ENCODE data around the gene IL2RG. TPM values are rescaled to one million over a fixed set of nuclear protein-coding genes. Genes with fewer than 3 reads are reported as not detected.

Gene IL2RG
- total and polyA plus RNA-seq, 2 experiments from 2014 or later, result 0.53 TPM; not detected in 1

DNA sequence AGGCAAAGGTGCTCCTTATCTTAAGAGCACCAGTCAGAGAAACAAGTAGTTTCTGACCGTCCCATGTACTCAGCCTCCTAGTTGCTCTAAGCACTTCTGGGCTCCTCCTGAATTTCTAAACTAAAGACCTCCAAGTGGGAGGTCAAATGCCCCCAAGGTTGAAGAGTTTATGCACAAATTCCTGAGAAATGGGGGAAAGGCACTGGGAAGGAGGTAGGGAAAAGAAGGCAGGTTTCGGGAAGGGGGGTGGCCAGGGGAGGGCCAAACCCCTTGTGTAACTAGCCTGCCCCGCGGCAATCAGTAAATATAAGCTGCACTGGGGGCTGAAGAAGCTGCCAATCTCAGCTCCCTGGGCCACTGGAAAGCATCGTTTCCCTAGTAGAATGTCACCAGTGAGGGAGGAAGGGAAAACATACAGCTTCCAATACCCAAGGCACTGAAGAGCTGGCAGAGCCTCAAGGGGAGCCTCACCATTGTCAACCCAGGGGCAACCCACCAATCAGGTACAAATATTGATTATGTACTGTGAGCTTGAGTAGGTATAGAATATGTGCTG lies 12.3 kb downstream of the IL2RG start:
- H3K27ac ChIP-seq, result no peak overlapping the region
- no peaks in the 10 kb centered on the region for H3K9me3 ChIP-seq (ENCODE audit: low read depth)
- no peaks in the 10 kb centered on the region for H3K36me3 ChIP-seq (ENCODE audit: low read depth)
- H3K27me3 ChIP-seq (replicated peaks; ENCODE audit: insufficient read depth), result no peaks in the 10 kb centered on the region
- no peaks in the 10 kb centered on the region for H4K20me1 ChIP-seq (ENCODE audit: insufficient read depth)
- no peaks in the 10 kb centered on the region for H3K9me2 ChIP-seq (ENCODE audit: insufficient read depth)
- 75 to 78% methylated on average over 2 to 5 of the region's 5 CpGs for WGBS, 2 experiments (ENCODE audit: low coverage in 1 of 2, low lambda C conversion rate in 2 of 2, missing lambda C conversion rate in 2 of 2)
- H3F3A ChIP-seq (ENCODE audit: insufficient read depth), result no peaks in the 10 kb centered on the region
- no peak overlapping the region for H3K4me3 ChIP-seq
- H3K79me2 ChIP-seq (ENCODE audit: insufficient read depth), result no peaks in the 10 kb centered on the region
- H3K4me1 ChIP-seq (ENCODE audit: insufficient read depth), result no peaks in the 10 kb centered on the region
- no peak for DNase-seq
- H3K4me2 ChIP-seq (ENCODE audit: unreplicated experiment), result no peak overlapping the region
- in situ Hi-C loops (cut with MboI), result no loop called here
- H2AFZ ChIP-seq, result no peak overlapping the region
- H3K9ac ChIP-seq, result no peak overlapping the region
- TF ChIP-seq EZH2 (IDR thresholded peaks at IDR 0.05; ENCODE audit: insufficient read depth, poor library complexity, severe bottlenecking) (no peak), EZH2phosphoT487 (IDR thresholded peaks at IDR 0.05; ENCODE audit: insufficient read depth, low read depth) (no peak)

DNA sequence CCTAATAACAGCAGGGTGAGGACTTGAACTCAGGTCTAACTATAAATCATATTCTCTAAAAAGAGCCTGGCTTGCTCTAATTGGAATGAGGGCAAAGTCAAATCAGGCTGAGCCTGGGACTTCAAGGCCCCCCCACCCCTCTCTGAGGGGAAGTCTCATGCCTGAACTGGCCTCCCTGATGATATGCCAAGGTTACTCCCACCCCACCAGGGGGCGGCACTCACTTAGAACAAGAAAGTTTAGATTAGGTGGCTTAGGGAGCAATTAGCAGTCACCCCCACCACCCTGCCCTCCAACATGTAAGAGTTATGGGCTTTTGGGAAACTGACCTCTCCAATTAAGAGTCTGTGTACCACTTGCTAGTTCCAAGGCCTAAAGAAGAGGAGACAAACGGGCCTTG lies 13.1 kb downstream of the IL2RG start:
- Histone ChIP-seq H3K9me2 (ENCODE audit: insufficient read depth) (no peaks in the 10 kb centered on the region), H3K79me2 (ENCODE audit: insufficient read depth) (no peaks in the 10 kb centered on the region), H3K9me3 (ENCODE audit: low read depth) (no peaks in the 10 kb centered on the region), H3K27ac (no peak overlapping the region), H3K4me3 (no peak overlapping the region), H3K4me2 (ENCODE audit: unreplicated experiment) (no peak overlapping the region), H4K20me1 (ENCODE audit: insufficient read depth) (no peaks in the 10 kb centered on the region), H2AFZ (no peak overlapping the region), H3K4me1 (ENCODE audit: insufficient read depth) (no peaks in the 10 kb centered on the region), H3K36me3 (ENCODE audit: low read depth) (no peaks in the 10 kb centered on the region), H3F3A (ENCODE audit: insufficient read depth) (no peaks in the 10 kb centered on the region), H3K27me3 (replicated peaks; ENCODE audit: insufficient read depth) (no peaks in the 10 kb centered on the region), H3K9ac (no peak overlapping the region)
- TF ChIP-seq EZH2 (IDR thresholded peaks at IDR 0.05; ENCODE audit: insufficient read depth, poor library complexity, severe bottlenecking) (no peak), EZH2phosphoT487 (IDR thresholded peaks at IDR 0.05; ENCODE audit: insufficient read depth, low read depth) (no peak)
- WGBS, 2 experiments (ENCODE audit: low coverage in 1 of 2, low lambda C conversion rate in 2 of 2, missing lambda C conversion rate in 2 of 2), result 0 to 17% methylated on average over 1 to 2 of the region's 2 CpGs
- in situ Hi-C loops (cut with MboI), result no loop called here
- peak; percentile 55 for DNase-seq

DNA sequence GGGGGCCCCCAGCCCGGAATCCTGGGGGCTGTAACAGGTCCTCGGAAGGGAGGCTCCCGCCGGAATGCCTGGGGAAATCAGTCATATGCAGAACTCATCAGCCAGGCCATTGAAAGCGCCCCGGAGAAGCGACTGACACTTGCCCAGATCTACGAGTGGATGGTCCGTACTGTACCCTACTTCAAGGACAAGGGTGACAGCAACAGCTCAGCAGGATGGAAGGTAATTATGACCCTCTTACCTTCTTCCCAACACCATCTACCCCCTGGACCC lies 14.7 kb downstream of the IL2RG start:
- in situ Hi-C loops (cut with MboI), result no loop called here

DNA sequence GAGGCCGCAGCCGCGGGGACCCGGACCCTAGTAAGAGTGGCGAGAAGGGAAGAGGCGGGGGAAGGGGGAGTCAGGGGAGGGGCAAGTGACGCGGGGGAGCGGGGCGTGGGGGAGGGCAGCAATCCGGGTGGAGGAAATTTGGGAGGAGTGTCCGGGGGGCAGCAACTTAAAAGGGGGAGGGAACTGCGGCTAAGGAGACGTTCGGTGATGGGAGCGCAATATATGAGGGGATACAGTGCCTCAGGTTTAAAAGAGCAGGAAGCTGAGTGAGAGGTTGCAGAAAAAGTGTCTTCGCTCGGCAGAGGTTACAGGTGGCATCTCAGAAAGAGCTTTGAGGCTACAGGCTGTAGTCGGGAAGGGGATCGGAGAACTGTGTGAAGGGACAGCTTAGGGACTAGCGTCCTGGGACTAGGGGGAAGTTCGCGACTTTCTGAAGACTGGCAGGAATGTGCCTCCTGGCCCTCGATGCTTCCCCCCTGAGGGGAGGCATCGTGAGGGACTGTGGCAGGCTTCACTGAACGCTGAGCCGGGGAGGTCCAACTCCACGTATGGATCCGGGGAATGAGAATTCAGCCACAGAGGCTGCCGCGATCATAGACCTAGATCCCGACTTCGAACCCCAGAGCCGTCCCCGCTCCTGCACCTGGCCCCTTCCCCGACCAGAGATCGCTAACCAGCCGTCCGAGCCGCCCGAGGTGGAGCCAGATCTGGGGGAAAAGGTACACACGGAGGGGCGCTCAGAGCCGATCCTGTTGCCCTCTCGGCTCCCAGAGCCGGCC lies 15.2 kb downstream of the IL2RG start:
- no peaks in the 10 kb centered on the region for H3K27me3 ChIP-seq (replicated peaks; ENCODE audit: insufficient read depth)
- 0 to 2% methylated on average over 9 to 29 of the region's 46 CpGs for WGBS, 2 experiments (ENCODE audit: low coverage in 1 of 2, low lambda C conversion rate in 2 of 2, missing lambda C conversion rate in 2 of 2)
- peak overlapping the region; percentile 74 for H3K9ac ChIP-seq
- H2AFZ ChIP-seq, result peak overlapping the region; percentile 79
- DNase-seq, result peak; percentile 28
- no peaks in the 10 kb centered on the region for H4K20me1 ChIP-seq (ENCODE audit: insufficient read depth)
- no peaks in the 10 kb centered on the region for H3K9me3 ChIP-seq (ENCODE audit: low read depth)
- peak overlapping the region; percentile 82 for H3K4me3 ChIP-seq
- H3K4me1 ChIP-seq (ENCODE audit: insufficient read depth), result no peaks in the 10 kb centered on the region
- H3K36me3 ChIP-seq (ENCODE audit: low read depth), result no peaks in the 10 kb centered on the region
- peak overlapping the region; percentile 91 for H3K4me2 ChIP-seq (ENCODE audit: unreplicated experiment)
- TF ChIP-seq EZH2 (IDR thresholded peaks at IDR 0.05; ENCODE audit: insufficient read depth, poor library complexity, severe bottlenecking), result no peak
- TF ChIP-seq EZH2phosphoT487 (IDR thresholded peaks at IDR 0.05; ENCODE audit: insufficient read depth, low read depth), result no peak
- H3K27ac ChIP-seq, result no peak overlapping the region
- H3F3A ChIP-seq (ENCODE audit: insufficient read depth), result no peaks in the 10 kb centered on the region
- H3K79me2 ChIP-seq (ENCODE audit: insufficient read depth), result no peaks in the 10 kb centered on the region
- no peaks in the 10 kb centered on the region for H3K9me2 ChIP-seq (ENCODE audit: insufficient read depth)
- in situ Hi-C loops (cut with MboI), result no loop called here

More for the DNA sequence above, 14.7 kb downstream of the IL2RG start:
- H3K9me2 ChIP-seq (ENCODE audit: insufficient read depth), result no peaks in the 10 kb centered on the region
- H2AFZ ChIP-seq, result peak overlapping the region; percentile 79
- H3K4me1 ChIP-seq (ENCODE audit: insufficient read depth), result no peaks in the 10 kb centered on the region
- no peak overlapping the region for H3K27ac ChIP-seq
- no peaks in the 10 kb centered on the region for H3K79me2 ChIP-seq (ENCODE audit: insufficient read depth)
- peak overlapping the region; percentile 82 for H3K4me3 ChIP-seq
- DNase-seq, result peak; percentile 11
- H3K4me2 ChIP-seq (ENCODE audit: unreplicated experiment), result peak overlapping the region; percentile 91
- H3K36me3 ChIP-seq (ENCODE audit: low read depth), result no peaks in the 10 kb centered on the region
- TF ChIP-seq EZH2phosphoT487 (IDR thresholded peaks at IDR 0.05; ENCODE audit: insufficient read depth, low read depth) (no peak), EZH2 (IDR thresholded peaks at IDR 0.05; ENCODE audit: insufficient read depth, poor library complexity, severe bottlenecking) (no peak)
- H3K27me3 ChIP-seq (replicated peaks; ENCODE audit: insufficient read depth), result no peaks in the 10 kb centered on the region
- no peaks in the 10 kb centered on the region for H3K9me3 ChIP-seq (ENCODE audit: low read depth)
- no peaks in the 10 kb centered on the region for H4K20me1 ChIP-seq (ENCODE audit: insufficient read depth)
- peak overlapping the region; percentile 74 for H3K9ac ChIP-seq
- no peaks in the 10 kb centered on the region for H3F3A ChIP-seq (ENCODE audit: insufficient read depth)
- 0 to 7% methylated on average over 3 to 5 of the region's 9 CpGs for WGBS, 2 experiments (ENCODE audit: low coverage in 1 of 2, low lambda C conversion rate in 2 of 2, missing lambda C conversion rate in 2 of 2)
